Parathyroid adenoma (tissue), 2 donors: ENCODE data around the gene SLC39A13.
A peak's percentile ranks its signal among the peaks of the same experiment; 100 is the strongest.
"Not testable (repeated sequence)": the region's sequence is repeated elsewhere in the genome, so short reads cannot be mapped to it uniquely, and the experiment has no call there.

Experiments used
- H2AFZ ChIP-seq: fragments of 300-600 bp; sonication (generic); one replicate; pipeline ENCODE4 v1.7.0; 2017; ENCODE audit warnings: antibody characterized with exemption, mild to moderate bottlenecking
- H3K27ac ChIP-seq: fragments of 300-600 bp; sonication (generic); one replicate; pipeline ENCODE4 v1.7.0; 2017
- H3K27me3 ChIP-seq: fragments of 300-600 bp; sonication (generic); one replicate; pipeline ENCODE4 v1.7.0; 2017; ENCODE audit warnings: low read length; ENCODE audit not compliant: control insufficient read depth, insufficient read depth
- H3K36me3 ChIP-seq: fragments of 300-600 bp; sonication (generic); one replicate; pipeline ENCODE4 v1.7.0; 2017; ENCODE audit warnings: low read length; ENCODE audit not compliant: control insufficient read depth, insufficient read depth
- H3K4me1 ChIP-seq: fragments of 300-600 bp; sonication (generic); one replicate; pipeline ENCODE4 v1.7.0; 2017; ENCODE audit warnings: control low read depth
- H3K4me2 ChIP-seq: fragments of 300-600 bp; sonication (generic); one replicate; pipeline ENCODE4 v1.7.0; 2017; ENCODE audit warnings: low read length
- H3K4me3 ChIP-seq: fragments of 300-600 bp; sonication (generic); one replicate; pipeline ENCODE4 v1.7.0; 2017; ENCODE audit warnings: low read depth, low read length
- H3K79me2 ChIP-seq: fragments of 300-600 bp; sonication (generic); one replicate; pipeline ENCODE4 v1.7.0; 2017; ENCODE audit warnings: control low read depth
- H3K9ac ChIP-seq: fragments of 300-600 bp; sonication (generic); one replicate; pipeline ENCODE4 v1.7.0; 2017; ENCODE audit warnings: mild to moderate bottlenecking
- H3K9me3 ChIP-seq: fragments of 300-600 bp; sonication (generic); one replicate; pipeline ENCODE4 v1.7.0; 2017; ENCODE audit warnings: low read length; ENCODE audit not compliant: control insufficient read depth
- CTCF ChIP-seq: fragments of 300-600 bp; sonication (generic); IDR thresholded peaks from one replicate; pipeline ENCODE4 v1.7.0; 2017; ENCODE audit warnings: antibody characterized with exemption, mild to moderate bottlenecking
- donor health status: primary hyperparathyroidism.

The SLC39A13 gene

GRCh38 chr11:47451990-47452389, 43.6 kb downstream of the SLC39A13 start:
- no peak overlapping the region for H2AFZ ChIP-seq
- no peaks in the 10 kb centered on the region for H3K36me3 ChIP-seq
- H3K4me3 ChIP-seq: no peak overlapping the region
- no peaks in the 10 kb centered on the region for H3K9me3 ChIP-seq
- H3K9ac ChIP-seq: no peak overlapping the region
- no peaks in the 10 kb centered on the region for H3K79me2 ChIP-seq
- no peaks in the 10 kb centered on the region for H3K27me3 ChIP-seq
- no peaks in the 10 kb centered on the region for H3K4me1 ChIP-seq
- no peak for TF ChIP-seq CTCF
- no peak overlapping the region for H3K27ac ChIP-seq
- no peak overlapping the region for H3K4me2 ChIP-seq

- no peak overlapping the region for H3K4me3 ChIP-seq
- no peak for TF ChIP-seq CTCF
- no peak overlapping the region for H2AFZ ChIP-seq
- H3K9me3 ChIP-seq: no peaks in the 10 kb centered on the region
- H3K27me3 ChIP-seq: no peaks in the 10 kb centered on the region
- H3K9ac ChIP-seq: no peak overlapping the region
- H3K27ac ChIP-seq: no peak overlapping the region
- H3K4me2 ChIP-seq: no peak overlapping the region
- H3K36me3 ChIP-seq: no peaks in the 10 kb centered on the region
- no peaks in the 10 kb centered on the region for H3K79me2 ChIP-seq
- H3K4me1 ChIP-seq: no peaks in the 10 kb centered on the region
Observed at GRCh38 chr11:47453365-47453764, 45.0 kb downstream of the SLC39A13 start.

DNA sequence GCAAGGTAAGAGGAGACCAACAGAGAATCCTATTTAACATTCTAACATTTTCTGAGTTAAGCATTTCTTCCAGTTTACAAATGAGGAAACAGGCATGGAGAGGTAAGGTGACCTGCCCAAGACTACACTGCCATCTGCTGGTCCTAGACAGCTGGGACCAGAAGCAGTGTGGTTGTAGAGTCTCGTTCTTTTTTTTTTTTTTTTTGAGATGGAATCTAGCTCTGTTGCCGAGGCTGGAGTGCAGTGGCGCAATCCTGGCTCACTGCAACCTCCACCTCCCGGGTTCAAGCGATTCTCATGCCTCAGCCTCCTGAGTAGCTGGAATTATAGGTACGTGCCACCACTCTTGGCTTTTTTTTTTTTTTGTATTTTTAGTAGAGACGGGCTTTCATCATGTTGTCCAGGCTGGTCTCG, 45.9 kb downstream of the SLC39A13 start:
- H3K9me3 ChIP-seq, H3K9ac ChIP-seq: not testable (repeated sequence)
- peak overlapping the region; percentile 1 for H3K4me3 ChIP-seq

GRCh38 chr11:47460571-47461235, 52.3 kb downstream of the SLC39A13 start:
- no peak for TF ChIP-seq CTCF
- Histone ChIP-seq H3K4me2 (no peak overlapping the region), H3K9ac (no peak overlapping the region), H3K4me3 (no peak overlapping the region), H3K9me3 (no peaks in the 10 kb centered on the region), H3K4me1 (no peaks in the 10 kb centered on the region), H3K36me3 (no peaks in the 10 kb centered on the region), H3K79me2 (no peaks in the 10 kb centered on the region), H2AFZ (no peak overlapping the region), H3K27ac (no peak overlapping the region), H3K27me3 (no peaks in the 10 kb centered on the region)

More for the DNA sequence above, 45.9 kb downstream of the SLC39A13 start:
- H3K36me3 ChIP-seq, H3K4me1 ChIP-seq, H3K27ac ChIP-seq, H3K4me2 ChIP-seq, H3K79me2 ChIP-seq, H2AFZ ChIP-seq, H3K27me3 ChIP-seq: not testable (repeated sequence)
- peak; percentile 64 for TF ChIP-seq CTCF

- no peaks in the 10 kb centered on the region for H3K36me3 ChIP-seq
- no peaks in the 10 kb centered on the region for H3K9me3 ChIP-seq
- peaks cover under 1% of the 10 kb centered on the region for H3K4me1 ChIP-seq
- H3K27me3 ChIP-seq: no peaks in the 10 kb centered on the region
- no peaks in the 10 kb centered on the region for H3K79me2 ChIP-seq
- no peak overlapping the region for H3K4me3 ChIP-seq
- no peak overlapping the region for H3K4me2 ChIP-seq
- no peak for TF ChIP-seq CTCF
- H3K27ac ChIP-seq: no peak overlapping the region
- H3K9ac ChIP-seq: no peak overlapping the region
- no peak overlapping the region for H2AFZ ChIP-seq
Observed at GRCh38 chr11:47461876-47462275, 53.5 kb downstream of the SLC39A13 start.
